Tibial artery (tissue), 4 donors: ENCODE data around the gene LHFPL6.

Source experiments
- DNase-seq, 2 donors: peaks; one replicate each; pipeline ENCODE4 v3.0.0-alpha.2; 2019
- H3K27ac ChIP-seq, 2 donors: fragments of 200-600 bp; sonication (generic) in 1 of 2; 1 replicate in 1 of 2; 2 replicates in 1 of 2; pipeline ENCODE4 v1.5.1; 2018 to 2019; ENCODE audit warnings: mild to moderate bottlenecking in 1 of 2
- H3K27me3 ChIP-seq, 2 donors: fragments of 200-600 bp; sonication (generic) in 1 of 2; one replicate each; pipeline versions ENCODE4 v1.5.1 to v1.6.0; 2016 to 2019
- H3K36me3 ChIP-seq, 3 donors: fragments of 200-600 bp; sonication (generic) in 2 of 3; one replicate each; pipeline ENCODE4 v1.5.1; 2016 to 2019; ENCODE audit warnings: mild to moderate bottlenecking in 2 of 3
- H3K4me1 ChIP-seq, 4 donors: fragments of 200-600 bp; sonication (generic) in 2 of 4; 1 replicate in 3 of 4; 2 replicates in 1 of 4; pipeline ENCODE4 v1.5.1; 2016 to 2019
- H3K4me3 ChIP-seq, 2 donors: fragments of 200-600 bp; sonication (generic) in 1 of 2; 1 replicate in 1 of 2; 2 replicates in 1 of 2; pipeline ENCODE4 v1.5.1; 2018 to 2019; ENCODE audit warnings: mild to moderate bottlenecking in 2 of 2
- H3K9me3 ChIP-seq, 3 donors: fragments of 200-600 bp; sonication (generic) in 1 of 3; one replicate each; pipeline ENCODE4 v1.5.1; 2016 to 2019
- CTCF ChIP-seq, 2 experiments: fragments of 200-600 bp in 1 of 2; fragments of 450-650 bp in 1 of 2; IDR thresholded peaks; one replicate each; pipeline ENCODE4 v1.5.1; 2017 to 2019; ENCODE audit warnings: antibody characterized with exemption in 2 of 2, mild to moderate bottlenecking in 1 of 2, moderate library complexity in 1 of 2
- intact Hi-C: fragments of 100-400 bp; cut with DNase I; formaldehyde crosslinking; loops from one replicate; pipeline ENCODE4 v1.15.0; 2023; ENCODE audit warnings: low total_unique reads

The LHFPL6 gene

GRCh38 chr13:39415008-39415802, 187.8 kb downstream of the LHFPL6 start:
- no peaks in the 10 kb centered on the region for H3K36me3 ChIP-seq
- H3K4me3 ChIP-seq, result peak overlapping the region in 1 of 2 donors; percentile 2
- peak; percentile 45 to 68 for DNase-seq
- H3K27me3 ChIP-seq, result no peaks in the 10 kb centered on the region
- peak overlapping the region; percentile 39 to 51 for H3K27ac ChIP-seq
- TF ChIP-seq CTCF (IDR thresholded peaks at IDR 0.05), result peak; percentile 28 to 39
- H3K4me1 ChIP-seq, result peaks cover 0 to 70% (median 14%) of the 10 kb centered on the region in 4 donors
- no peaks in the 10 kb centered on the region for H3K9me3 ChIP-seq
- intact Hi-C loops, result loop anchor here (5.0 kb wide), 1 partner anchor 192 kb away; no protein-coding TSS in a partner anchor

- Histone ChIP-seq H3K36me3 (no peaks in the 10 kb centered on the region), H3K4me3 (no peak overlapping the region), H3K4me1 (peaks cover 0 to 75% (median 19%) of the 10 kb centered on the region in 4 donors), H3K9me3 (no peaks in the 10 kb centered on the region), H3K27me3 (no peaks in the 10 kb centered on the region), H3K27ac (peak overlapping the region; percentile 39 to 51)
- TF ChIP-seq CTCF (IDR thresholded peaks at IDR 0.05), result no peak
- intact Hi-C loops, result no loop called here
- no peak for DNase-seq
Observed at GRCh38 chr13:39414339-39414738, 188.7 kb downstream of the LHFPL6 start.

GRCh38 chr13:39411511-39411910, 191.5 kb downstream of the LHFPL6 start:
- Histone ChIP-seq H3K9me3 (no peaks in the 10 kb centered on the region), H3K27ac (no peak overlapping the region), H3K36me3 (no peaks in the 10 kb centered on the region), H3K4me3 (no peak overlapping the region), H3K4me1 (peaks cover 0 to 70% (median 17%) of the 10 kb centered on the region in 4 donors), H3K27me3 (no peaks in the 10 kb centered on the region)
- intact Hi-C loops, result no loop called here
- no peak for DNase-seq
- no peak for TF ChIP-seq CTCF (IDR thresholded peaks at IDR 0.05)

GRCh38 chr13:39410964-39411363, 192.0 kb downstream of the LHFPL6 start:
- no peak overlapping the region for H3K27ac ChIP-seq
- H3K4me1 ChIP-seq, result peaks cover 0 to 65% (median 16%) of the 10 kb centered on the region in 4 donors
- no peak for TF ChIP-seq CTCF (IDR thresholded peaks at IDR 0.05)
- no peak overlapping the region for H3K4me3 ChIP-seq
- no peaks in the 10 kb centered on the region for H3K36me3 ChIP-seq
- intact Hi-C loops, result no loop called here
- no peak for DNase-seq
- no peaks in the 10 kb centered on the region for H3K27me3 ChIP-seq
- H3K9me3 ChIP-seq, result no peaks in the 10 kb centered on the region

GRCh38 chr13:39410096-39410901, 192.7 kb downstream of the LHFPL6 start:
- TF ChIP-seq CTCF (IDR thresholded peaks at IDR 0.05), result no peak
- intact Hi-C loops, result no loop called here

More at GRCh38 chr13:39410096-39410901, 192.7 kb downstream of the LHFPL6 start:
- no peaks in the 10 kb centered on the region for H3K9me3 ChIP-seq
- no peak overlapping the region for H3K4me3 ChIP-seq
- peaks cover 0 to 58% (median 13%) of the 10 kb centered on the region in 4 donors for H3K4me1 ChIP-seq
- no peaks in the 10 kb centered on the region for H3K36me3 ChIP-seq
- no peak for DNase-seq
- peak overlapping the region; percentile 30 to 33 for H3K27ac ChIP-seq
- H3K27me3 ChIP-seq, result no peaks in the 10 kb centered on the region
